Right lung (tissue), 5 donors: Measurements from ENCODE around the gene JAG1. TPM values are rescaled to one million over a fixed set of nuclear protein-coding genes. Genes with fewer than 3 reads are reported as not detected.
"Not testable (repeated sequence)": the region's sequence is repeated elsewhere in the genome, so short reads cannot be mapped to it uniquely, and the experiment has no call there.

ENCODE experiments used
- DNase-seq, 2 donors: peaks; one replicate each; pipeline ENCODE4 v3.0.0-alpha.2; 2013
- polyA plus RNA-seq, 5 donors: library from polyadenylated mRNA; unstranded; fragments of 120-200 nt; gene quantifications; one replicate each; pipeline versions ENCODE4 v1.2.1 to v1.2.3, GENCODE V29; 2013; ENCODE audit warnings: inconsistent platforms in 1 of 5, low replicate concordance in 1 of 5; ENCODE audit not compliant: insufficient read length in 5 of 5, insufficient read depth in 1 of 5

The JAG1 gene
- polyA plus RNA-seq, 5 donors = 43.7 to 68.1 (median 52.7) TPM

DNA sequence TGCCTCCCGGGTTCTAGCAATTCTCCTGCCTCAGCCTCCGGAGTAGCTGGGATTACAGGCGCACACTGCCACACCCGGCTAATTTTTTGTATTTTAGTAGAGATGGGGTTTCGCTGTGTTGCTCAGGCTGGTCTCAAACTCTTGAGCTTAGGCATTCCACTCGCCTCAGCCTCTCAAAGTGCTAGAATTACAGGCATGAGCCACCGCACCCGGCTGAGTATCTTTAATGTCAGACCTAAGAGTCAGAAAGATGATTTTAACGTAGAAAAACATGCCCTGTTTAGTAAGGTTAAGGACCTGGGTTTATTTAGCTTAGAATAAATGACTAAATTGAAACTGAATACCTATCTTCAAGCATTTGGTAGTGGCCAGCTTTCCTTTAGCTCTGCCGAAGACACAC, 83.4 kb downstream of the JAG1 start:
- not testable (repeated sequence) for DNase-seq

Other genes with a start within 250 kb of the JAG1 start
- gene MKKS, start 239.8 kb downstream of the JAG1 start, polyA plus RNA-seq = 10 to 100 TPM; 22.6 to 30.2 (median 28.6) TPM
- 10 to 100 TPM in 1 of 5 donors, 1 to 10 TPM in 4; 8.2 to 10.6 (median 9.7) TPM for gene SLX4IP, start 238.7 kb downstream of the JAG1 start, polyA plus RNA-seq